Keratinocyte (primary cell): Measurements from ENCODE around the gene SPIRE1.

Experiments used
- EZH2 ChIP-seq: IDR thresholded peaks from one replicate; pipeline ENCODE4 v1.6.1; 2012; ENCODE audit warnings: inconsistent platforms, mild to moderate bottlenecking, low read length, moderate library complexity
- TF ChIP-seq, protein P1 (sequence below), 3 experiments: IDR thresholded peaks in 1 of 3; conservative IDR thresholded peaks in 1 of 3; optimal IDR thresholded peaks in 1 of 3; 2 replicates in 2 of 3; 3 replicates in 1 of 3; pipeline versions ENCODE3 to v1.5.1; 2011; ENCODE audit warnings: low read length in 3 of 3, mild to moderate bottlenecking in 3 of 3, moderate library complexity in 2 of 3, control low read depth in 1 of 3, inconsistent platforms in 1 of 3; ENCODE audit not compliant: insufficient read depth in 2 of 3; ENCODE audit errors: extremely low read depth in 1 of 3

GRCh38 chr18:12703096-12703567, 45.2 kb upstream of the SPIRE1 start:
- TF ChIP-seq, protein P1, sequence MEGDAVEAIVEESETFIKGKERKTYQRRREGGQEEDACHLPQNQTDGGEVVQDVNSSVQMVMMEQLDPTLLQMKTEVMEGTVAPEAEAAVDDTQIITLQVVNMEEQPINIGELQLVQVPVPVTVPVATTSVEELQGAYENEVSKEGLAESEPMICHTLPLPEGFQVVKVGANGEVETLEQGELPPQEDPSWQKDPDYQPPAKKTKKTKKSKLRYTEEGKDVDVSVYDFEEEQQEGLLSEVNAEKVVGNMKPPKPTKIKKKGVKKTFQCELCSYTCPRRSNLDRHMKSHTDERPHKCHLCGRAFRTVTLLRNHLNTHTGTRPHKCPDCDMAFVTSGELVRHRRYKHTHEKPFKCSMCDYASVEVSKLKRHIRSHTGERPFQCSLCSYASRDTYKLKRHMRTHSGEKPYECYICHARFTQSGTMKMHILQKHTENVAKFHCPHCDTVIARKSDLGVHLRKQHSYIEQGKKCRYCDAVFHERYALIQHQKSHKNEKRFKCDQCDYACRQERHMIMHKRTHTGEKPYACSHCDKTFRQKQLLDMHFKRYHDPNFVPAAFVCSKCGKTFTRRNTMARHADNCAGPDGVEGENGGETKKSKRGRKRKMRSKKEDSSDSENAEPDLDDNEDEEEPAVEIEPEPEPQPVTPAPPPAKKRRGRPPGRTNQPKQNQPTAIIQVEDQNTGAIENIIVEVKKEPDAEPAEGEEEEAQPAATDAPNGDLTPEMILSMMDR (optimal IDR thresholded peaks at IDR 0.05 in 1 of 3, IDR thresholded peaks at IDR 0.05 in 1 of 3, conservative IDR thresholded peaks at IDR 0.05 in 1 of 3; ENCODE audit: extremely low read depth in 1 of 3, insufficient read depth in 2 of 3, low read length in 3 of 3) = no peak
- TF ChIP-seq EZH2 = no peak
